Erythroblast (primary cell): ENCODE measurements around the gene ADGRL1.

ENCODE experiments used
- GATA1 ChIP-seq: IDR thresholded peaks from 2 replicates; pipeline ENCODE4 v1.6.1; 2011; ENCODE audit warnings: low read depth, mild to moderate bottlenecking, control low read depth, low read length, moderate library complexity
- POLR2A ChIP-seq: IDR thresholded peaks from 2 replicates; pipeline ENCODE4 v1.6.1; 2011; ENCODE audit warnings: mild to moderate bottlenecking, low read length

- TF ChIP-seq POLR2A (no peak), GATA1 (no peak)
Measured at GRCh38 chr19:14156971-14157717, 48.8 kb downstream of the ADGRL1 start.
